ENCODE results near the gene WRAP73.

WRAP73 gene

DNA sequence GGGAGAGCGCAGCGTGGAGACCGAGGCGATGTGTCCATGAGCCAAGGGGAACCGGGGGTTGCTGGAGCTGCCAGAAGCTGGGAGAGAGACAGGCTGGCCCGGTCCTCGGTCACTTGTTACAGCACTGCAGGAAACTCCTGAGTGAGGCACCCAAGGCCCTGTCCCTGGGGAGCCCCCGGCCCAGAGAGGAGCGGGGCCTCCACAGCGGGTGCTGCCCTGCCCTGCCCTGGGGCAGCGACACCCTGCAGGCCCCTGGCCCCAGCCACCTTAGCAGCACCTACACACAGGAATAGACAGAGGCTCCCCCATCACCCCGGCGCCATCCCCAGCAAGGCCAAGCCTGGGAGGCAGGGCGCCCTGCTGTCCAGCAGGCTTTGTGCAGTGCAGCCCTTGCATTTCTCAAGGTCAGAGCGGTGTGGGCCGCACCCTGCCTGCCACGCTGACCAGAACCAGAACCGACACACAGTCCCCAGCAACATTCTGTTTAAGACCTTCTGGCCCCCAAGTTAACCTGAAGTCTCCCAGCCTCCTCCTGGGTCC, 32.0 kb downstream of the WRAP73 start:
- no peak for DNase-seq (ENCODE audit: insufficient read length, low spot score)
- no peak for FAIRE-seq

DNA sequence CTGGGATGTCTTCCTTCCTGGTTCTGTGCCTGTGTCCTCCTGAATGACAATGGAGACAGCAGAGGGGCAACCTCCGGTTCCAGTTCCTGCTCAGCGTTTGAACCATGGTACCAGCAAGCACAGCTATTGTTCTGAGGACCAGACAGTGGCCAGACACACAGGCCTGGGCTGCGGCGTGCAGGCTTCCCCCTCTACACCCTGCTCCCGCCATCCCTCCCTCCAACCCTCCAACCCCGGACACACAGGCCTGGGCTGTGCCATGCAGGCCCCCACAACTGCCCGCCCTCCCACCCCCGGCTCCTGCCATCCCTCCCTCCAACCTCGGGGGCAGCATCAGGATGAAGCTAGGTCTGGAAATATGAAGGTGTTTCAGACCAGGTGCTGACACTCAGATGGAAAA, 33.0 kb downstream of the WRAP73 start:
- FAIRE-seq = no peak
- DNase-seq (ENCODE audit: insufficient read length, low spot score) = no peak

DNA sequence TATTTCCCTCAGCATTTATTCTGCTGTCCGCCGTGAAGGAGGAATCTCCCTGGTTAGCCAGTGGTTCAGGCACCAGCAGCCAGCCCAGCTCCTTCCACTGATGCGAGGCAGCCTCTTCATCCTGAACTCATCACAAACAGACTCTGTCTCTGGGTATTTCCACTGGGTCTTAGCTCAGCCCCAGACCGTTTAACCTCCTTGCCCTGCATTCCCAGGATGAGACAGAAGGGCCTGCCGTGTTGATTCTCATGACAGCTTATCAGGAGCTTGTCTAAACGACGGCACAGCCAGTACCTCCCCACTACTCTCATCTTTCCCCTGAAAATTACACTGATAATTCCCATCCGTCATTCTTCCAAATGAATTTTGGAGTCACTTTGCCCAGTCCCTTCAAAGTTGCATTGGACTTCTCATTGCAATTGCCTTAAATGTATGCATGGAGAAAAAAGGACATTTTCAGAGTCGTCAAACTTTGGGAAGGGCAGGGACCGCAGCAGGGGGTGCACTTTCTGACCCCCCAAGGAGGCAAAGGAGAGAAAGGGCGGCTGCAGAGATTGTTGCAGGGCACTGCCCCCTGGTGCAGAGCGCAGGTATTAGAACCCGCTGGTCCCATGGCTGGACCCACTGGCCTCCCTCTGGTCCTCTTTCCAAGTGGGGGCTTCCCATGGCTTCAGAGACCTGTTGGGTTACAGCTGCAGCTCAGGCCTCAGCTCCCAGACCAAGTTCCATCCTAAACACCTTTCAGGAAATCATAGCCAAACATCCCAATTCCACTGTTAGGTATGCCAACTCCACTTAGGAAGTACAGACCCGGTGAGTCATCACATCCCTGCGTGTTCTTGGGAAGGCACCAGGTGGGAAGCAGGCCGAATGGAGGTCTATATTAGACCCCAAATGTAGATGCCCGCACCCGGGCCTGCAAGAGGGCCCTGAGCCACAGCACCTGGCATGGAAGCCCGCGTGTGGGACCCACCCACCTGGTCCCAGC, 34.9 kb downstream of the WRAP73 start:
- FAIRE-seq = no peak
- no peak for DNase-seq (ENCODE audit: insufficient read length, low spot score)

DNA sequence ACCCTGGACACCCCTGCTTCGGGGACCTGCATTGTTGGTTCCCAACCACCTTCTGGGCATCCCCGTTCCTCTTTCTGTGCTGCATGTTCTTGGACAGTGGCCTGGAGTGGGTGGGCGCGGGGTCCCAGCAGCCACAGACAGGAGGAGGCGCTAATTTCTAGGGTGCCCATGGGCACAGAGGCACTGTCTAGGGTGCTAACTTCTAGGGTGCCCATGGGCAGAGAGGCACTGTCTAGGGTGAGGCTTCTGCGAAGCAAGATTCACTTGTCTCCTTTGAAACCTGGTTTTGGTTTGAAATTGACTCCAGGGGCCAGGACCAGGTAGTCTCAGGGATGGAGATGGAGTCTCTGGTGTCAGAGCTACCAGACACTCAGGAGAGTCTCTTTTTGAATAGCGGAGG, 37.8 kb downstream of the WRAP73 start:
- FAIRE-seq = no peak
- DNase-seq (ENCODE audit: insufficient read length, low spot score) = no peak

DNA sequence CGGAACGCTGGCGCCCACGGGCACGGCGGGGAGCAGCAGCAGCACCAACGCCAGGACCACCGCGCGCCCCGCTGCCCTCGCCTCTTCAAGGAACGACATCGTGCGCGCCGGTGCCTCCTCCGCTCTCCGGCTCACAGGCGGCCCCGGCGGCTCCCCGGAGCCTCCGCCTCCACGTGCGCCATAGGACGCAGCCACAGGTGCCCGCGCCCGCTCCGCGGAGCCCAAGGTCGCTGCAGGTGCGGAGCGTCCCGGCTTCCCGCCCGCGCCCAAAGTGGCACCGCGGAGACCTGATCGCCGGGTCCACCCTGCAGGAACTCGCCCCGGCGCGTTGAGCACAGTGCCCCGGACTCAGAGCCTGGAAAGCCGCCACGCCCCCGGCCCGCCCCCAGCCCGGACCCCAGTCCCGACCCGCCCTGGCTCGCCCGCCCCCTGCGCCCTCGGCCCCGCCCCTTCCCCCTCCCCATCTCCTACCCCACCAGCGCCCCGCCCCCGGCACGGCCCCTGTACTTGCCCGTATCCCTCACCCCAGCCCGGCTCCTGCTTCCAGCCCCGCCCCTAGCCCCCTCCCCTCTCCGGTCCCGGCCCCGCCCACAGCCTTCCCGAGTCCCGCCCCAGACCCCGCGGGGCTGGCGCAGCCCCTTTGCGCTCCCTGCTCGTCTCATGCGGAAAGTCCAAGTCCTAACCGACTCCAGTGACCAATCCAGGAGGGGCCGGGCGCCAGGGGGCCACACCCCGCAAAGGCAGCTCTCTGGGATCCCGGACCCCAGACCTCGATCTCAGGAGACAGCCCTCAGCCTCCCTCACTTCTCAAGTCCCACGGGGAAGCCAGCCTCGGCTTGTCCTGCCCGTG, 38.5 kb downstream of the WRAP73 start, which contains the start of gene MEGF6:
TSS of gene MEGF6 (minus strand) at position 339 of the 850 bp plus-strand sequence. CDS start at position 99, 240 bp downstream.
- peak; percentile 64 for FAIRE-seq
- peak; percentile 78 for DNase-seq (ENCODE audit: insufficient read length, low spot score)

DNA sequence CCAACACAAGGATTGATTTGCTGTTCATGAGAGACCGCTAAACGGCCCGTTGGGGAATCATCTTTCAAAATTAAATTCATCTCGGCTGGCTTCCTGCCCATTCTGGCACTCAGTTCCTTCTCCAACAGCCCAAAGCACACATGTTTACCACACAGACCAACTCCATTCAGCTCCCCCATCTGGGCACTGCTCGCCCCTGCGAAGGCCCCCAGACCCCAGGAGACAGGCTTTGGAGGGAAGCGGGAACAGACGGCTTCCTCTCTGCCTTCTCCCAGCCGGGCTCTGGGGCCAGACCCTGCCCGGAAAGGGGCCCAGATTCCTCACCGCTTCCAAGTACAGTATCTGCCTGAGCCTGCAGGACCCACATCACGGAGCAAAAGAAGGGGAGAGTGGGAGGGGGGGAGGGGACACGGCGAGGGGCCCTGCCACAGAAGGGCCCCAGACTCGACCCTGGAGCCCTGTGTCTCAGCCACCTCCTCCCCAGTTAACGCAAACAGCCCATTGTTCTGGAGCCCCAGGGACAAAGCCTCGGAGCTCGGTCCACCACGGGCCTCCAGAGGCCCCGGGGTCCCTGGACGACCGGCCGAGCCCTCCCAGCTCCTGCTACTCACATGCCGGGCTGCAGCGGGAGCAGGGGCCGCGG, 39.3 kb downstream of the WRAP73 start:
- DNase-seq (ENCODE audit: insufficient read length, low spot score) (no peak), FAIRE-seq (no peak)

DNA sequence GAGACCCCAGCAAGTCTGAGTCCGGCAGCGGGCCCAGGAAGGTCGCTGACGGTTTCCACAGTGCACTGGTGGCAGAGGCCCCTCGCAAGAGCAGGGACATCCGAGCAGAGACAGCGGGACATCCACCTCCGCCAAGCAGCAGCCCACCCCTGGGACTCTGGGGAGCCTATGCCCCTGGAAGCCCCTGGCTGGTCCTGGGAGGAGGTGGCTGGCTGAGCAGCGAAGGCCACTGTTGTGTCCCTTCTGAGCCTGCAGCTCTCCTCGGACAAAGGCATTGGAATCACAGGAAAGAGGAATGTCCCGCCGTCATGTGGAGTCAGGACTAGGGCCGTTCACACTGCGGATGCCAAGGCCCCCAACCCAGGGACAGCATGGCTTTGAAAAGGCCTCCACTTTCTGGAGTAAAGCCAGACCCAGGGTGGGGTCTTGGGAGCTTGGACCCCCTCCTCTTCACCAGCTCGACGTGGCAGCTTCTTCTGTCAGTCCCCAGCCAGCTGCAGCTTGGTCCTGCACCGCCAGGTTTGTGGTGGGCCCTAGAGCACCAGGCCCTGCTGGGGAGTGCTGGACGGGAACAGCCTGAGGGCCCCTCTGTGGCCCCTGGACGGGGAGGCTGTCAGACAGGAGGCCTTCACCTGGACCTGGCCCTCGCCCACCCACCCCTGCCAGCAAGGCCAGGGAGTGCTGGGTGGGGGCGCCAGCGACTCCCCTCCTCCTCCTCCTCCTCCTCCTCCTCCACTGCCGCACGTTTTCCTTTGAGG, 40.0 kb downstream of the WRAP73 start:
- no peak for DNase-seq (ENCODE audit: insufficient read length, low spot score)
- FAIRE-seq = no peak

DNA sequence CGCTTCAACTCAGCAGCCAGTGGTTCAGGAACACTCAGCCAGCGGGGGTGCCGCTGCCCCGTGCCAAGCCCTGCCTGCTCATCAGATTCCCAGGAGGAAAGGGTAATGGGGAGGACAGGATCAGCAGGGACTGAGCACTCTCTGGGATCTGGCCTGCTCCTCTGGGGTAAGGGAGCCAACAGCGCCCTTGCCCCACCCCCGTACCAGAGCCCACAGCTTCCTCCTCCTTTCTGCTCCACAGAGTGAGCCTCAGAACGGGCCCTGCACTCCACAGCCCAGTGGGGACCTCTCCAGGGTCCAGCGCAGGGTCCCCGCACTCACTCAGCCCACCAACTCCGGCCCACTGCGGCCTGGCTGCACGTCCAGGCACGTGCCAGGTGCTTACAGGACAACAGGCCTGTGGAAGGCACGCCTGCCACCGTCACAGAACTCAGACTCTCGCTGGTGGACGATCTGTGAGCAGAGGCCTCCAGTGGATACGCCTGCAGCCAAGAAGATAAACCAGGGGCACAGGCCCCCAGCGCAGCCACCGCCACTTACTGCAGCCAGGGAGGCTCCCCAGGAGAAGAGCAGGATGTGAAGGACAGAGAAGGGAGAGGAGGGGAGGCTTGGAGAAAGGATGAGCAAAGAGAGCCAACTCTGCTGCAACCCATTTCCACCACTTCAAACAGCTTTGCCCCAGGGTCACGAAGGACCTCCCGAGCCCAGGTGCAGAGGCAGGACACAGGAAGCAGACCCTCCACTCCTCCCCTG, 40.7 kb downstream of the WRAP73 start:
- FAIRE-seq (no peak), DNase-seq (ENCODE audit: insufficient read length, low spot score) (no peak)

DNA sequence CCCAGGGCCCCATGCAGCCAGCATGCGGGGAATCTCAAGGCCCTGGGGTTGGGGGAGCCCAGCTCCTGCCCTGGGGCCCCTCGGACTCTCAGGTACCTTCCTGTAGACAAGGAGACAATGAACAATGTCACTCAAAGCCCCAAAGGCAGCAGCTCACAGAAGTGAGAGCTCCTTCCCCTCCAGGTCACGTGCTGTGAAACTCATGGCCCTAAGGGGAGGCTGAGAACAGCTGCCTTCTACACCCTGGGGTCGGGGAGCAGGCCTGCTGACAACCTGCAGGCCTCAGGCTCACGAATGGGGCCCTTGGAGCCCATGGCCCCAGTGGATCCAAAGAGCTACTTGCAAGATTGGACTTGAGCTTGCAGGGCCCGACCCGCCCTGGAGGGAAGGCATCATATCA, 41.7 kb downstream of the WRAP73 start:
- DNase-seq (ENCODE audit: insufficient read length, low spot score) (no peak), FAIRE-seq (no peak)

DNA sequence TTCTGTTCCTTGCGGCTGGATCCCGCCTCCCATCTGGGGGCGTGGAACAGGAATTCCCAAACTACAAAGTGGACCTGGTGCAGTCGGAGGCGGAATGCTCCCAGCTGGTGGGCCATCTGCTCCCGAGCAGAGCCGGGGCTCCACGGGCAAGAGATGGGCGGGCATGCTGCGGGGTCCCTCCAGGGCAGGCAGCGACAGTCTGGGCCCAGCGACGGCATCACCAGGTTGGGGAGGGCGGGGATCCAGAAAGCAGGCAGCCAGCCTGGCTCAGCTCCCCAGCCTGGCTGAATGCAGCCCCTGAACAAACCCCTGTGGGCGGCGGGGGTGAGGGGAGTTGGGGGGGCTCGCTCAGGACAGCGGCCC, 42.2 kb downstream of the WRAP73 start:
- DNase-seq (ENCODE audit: insufficient read length, low spot score) (no peak), FAIRE-seq (no peak)

DNA sequence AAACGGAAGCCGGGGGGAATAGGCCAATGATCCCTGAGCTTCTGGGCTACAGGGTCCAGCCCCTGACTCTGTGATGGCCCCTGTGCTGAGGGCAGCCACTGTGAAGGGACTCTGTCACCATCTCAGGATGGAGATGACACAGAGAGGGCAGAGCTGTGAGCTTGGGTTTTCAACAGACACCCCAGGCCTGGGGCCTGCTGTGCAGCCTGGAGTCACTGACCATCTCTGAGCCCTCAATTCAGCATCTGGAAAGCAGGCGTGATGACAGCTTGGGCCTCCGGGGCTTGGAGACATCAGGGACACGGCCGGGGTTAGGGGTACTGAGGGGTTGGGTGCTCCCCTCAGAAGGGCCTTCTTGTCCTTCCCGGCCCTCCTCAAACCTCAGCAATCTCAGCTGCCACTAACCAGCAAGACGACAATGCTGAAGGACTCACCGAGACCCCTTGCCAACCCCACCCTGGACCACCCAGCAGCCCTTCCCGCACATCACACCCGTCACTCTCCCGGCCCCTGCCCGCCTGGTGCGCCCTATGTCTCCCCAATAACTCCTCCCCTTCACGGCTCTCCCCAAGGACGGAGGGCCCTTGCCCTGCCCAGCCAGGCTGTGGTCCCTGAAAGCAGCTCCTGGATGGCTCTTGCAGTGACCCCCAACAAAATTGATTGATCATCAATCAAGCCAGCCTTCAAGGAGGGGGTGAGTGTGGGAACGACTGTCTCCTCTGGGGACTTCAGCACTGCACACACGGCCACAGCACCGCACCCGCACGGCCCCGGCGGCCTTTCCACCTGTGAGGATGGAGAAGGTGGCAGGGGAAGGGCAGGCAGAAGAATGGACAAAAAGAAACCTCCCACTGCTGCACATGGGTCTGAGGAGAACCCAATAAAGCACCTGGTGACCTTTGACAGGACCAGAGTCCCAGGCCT, 42.9 kb downstream of the WRAP73 start:
- FAIRE-seq = no peak

DNA sequence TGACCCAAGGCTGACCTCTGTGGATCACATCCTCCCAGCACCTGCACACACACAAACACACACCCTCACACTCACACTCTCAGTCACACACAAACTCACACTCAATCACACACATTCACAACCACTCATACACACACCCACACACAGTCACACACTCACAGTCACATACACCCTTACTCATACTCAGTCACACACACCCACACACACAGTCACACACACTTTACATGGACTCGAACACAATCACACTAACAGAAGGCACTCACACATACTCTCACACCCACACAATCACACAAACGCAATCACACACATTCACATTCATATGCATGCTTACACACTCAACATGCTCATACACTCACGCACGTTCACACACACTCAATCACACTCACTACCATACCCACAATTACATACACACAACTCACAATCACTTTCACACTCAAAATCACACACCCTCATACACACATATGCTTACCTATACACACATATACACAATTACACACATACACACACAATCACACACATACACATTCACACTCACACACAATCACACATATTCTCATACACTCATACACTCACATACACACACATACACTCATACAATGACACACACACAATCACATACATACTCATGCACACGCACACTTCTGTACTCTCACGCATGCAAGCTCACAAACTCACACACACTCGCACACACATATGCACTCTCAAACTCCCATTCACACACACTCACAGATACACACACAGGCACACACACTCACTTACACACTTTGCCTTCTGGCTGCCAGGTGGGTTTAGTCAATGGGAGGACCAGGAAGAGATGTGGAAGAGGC, 44.7 kb downstream of the WRAP73 start:
- FAIRE-seq = peak; percentile 96

More for the DNA sequence above, 42.9 kb downstream of the WRAP73 start:
- no peak for DNase-seq (ENCODE audit: insufficient read length, low spot score)

DNA sequence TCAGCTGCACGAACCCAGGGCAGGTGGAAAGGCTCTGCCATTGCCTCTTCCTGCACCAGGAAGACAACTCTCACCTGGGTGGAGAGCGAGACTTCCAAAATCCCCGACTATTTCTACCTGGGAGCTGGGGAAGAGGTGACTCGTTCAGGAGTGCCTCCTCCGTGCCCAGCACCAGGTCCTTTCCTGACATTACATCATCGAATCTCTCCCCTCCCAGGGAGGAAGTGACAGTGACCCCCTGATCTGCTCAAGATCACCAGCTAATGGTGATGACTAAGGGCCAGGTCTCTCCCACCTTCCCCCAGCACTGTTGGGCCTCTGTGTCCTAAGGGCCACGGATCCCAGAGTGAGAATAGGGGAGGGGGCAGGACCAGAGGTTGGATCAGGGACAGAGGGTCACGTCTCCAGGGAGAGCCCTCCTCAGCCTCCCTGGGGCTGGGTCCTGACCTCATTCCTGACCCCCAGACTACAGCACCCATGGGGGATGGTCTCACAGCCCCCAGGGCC, 45.4 kb downstream of the WRAP73 start:
- FAIRE-seq (no peak), DNase-seq (ENCODE audit: insufficient read length, low spot score) (no peak)

More for the DNA sequence above, 44.7 kb downstream of the WRAP73 start:
- DNase-seq (ENCODE audit: insufficient read length, low spot score) = no peak

DNA sequence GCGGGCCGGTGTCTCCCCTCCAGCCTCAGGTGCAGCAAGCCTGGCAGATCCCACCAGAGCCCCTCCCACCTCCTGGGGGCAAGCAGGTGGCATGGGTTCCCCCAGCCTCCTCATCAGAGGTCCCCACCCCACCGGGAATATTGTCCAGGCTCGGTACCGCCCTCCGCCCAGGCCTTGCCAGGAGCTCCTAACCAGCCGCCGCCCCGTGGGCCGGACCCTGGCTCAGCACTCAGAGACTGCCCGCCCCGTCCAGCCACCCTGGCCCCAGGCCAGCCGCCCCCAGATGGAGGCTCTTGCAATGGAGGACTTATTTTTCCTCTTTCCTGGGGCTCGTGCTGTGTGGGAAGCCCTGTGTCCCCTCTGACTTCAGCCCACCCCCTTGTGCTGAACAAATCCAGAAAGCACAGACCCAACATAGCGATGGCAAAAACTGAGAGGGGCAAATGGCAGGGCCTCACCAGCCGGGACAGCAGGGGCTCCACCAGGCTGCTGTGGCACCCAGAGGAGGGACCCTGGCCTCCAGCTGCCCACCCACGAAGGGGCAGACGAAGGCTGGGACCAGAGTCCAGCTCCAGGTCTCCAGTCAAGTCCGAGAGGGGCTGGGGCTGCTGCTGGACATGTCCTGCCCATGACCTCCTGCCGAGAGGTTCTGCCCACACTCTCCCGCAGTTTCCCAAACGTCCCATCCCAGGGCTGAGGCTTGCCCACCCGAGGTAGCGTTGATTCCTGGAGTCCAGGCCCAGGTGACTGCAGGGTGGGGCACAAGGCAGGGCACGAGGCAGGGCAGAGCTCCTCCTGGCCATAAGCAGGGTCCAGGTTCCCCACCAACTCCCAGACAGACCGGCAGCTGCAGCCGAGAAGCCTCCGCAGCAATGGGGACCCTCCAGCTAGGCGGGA, 46.1 kb downstream of the WRAP73 start:
- DNase-seq (ENCODE audit: insufficient read length, low spot score) = no peak
- FAIRE-seq = no peak

DNA sequence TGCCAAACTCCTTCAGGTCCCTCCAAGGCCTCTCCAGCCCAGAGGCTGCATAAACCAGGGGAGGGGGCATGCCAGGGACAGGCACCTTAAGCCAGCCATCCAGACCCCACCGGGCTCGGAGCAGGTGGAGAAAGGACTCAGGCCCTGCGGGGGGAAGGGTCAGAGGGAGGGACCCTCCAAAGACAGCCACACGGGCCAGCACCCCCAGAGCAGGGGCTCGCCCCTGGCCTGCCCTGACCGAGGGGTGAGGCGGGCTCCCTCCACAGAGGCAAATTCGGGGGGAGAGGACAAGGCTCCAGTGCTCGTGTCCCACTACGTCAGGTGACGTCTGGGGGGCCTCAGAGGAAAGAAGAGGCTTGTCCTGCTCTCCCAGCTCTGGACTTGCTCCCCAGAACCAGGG, 46.7 kb downstream of the WRAP73 start:
- no peak for DNase-seq (ENCODE audit: insufficient read length, low spot score)
- no peak for FAIRE-seq

DNA sequence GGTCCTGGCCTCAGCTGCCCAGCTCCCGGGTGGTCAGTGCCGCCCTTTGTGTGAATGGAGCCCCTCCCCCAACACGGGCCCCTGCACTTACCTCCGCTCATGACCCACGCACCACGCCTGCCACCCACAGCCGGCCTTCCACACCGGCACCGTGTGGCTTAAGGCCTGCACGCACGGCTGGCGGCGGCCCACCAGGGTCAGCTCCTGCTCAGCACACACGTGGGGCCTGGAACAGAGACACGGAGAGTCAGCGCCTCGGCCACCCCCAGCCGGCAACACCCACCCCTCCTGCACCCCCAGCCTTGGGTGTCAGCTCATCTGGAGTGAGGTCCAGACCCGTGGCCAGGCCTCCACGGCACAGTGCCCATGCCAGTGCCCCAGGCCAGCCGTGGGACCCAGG, 47.5 kb downstream of the WRAP73 start:
- FAIRE-seq (no peak), DNase-seq (ENCODE audit: insufficient read length, low spot score) (no peak)

Data from HTR-8/SVneo (cell line).